ENCODE data around the gene SLC34A1. TPM values are rescaled to one million over a fixed set of nuclear protein-coding genes. Genes with fewer than 3 reads are reported as not detected.
A peak's percentile ranks its signal among the peaks of the same experiment; 100 is the strongest.

Gene SLC34A1
- total and polyA plus RNA-seq, 9 donors = not detected

GRCh38 chr5:177433658-177434217 lies 49.5 kb downstream of the SLC34A1 start:
- Histone ChIP-seq H3K27me3 (no peaks in the 10 kb centered on the region), H3K9me3 (no peaks in the 10 kb centered on the region), H3K36me3 (no peaks in the 10 kb centered on the region), H3K27ac (no peak overlapping the region), H3K4me3 (no peak overlapping the region), H3K4me1 (ENCODE audit: insufficient read depth) (no peaks in the 10 kb centered on the region)
- intact Hi-C loops (cut with DNase I) = no loop called here
- 88 to 92% (median 92%) methylated on average over 26 to 29 of the region's 29 CpGs for WGBS, 3 donors
- TF ChIP-seq EP300 (IDR thresholded peaks at IDR 0.05) = no peak
- TF ChIP-seq POLR2A (IDR thresholded peaks at IDR 0.05) = no peak
- no peak for DNase-seq

DNA sequence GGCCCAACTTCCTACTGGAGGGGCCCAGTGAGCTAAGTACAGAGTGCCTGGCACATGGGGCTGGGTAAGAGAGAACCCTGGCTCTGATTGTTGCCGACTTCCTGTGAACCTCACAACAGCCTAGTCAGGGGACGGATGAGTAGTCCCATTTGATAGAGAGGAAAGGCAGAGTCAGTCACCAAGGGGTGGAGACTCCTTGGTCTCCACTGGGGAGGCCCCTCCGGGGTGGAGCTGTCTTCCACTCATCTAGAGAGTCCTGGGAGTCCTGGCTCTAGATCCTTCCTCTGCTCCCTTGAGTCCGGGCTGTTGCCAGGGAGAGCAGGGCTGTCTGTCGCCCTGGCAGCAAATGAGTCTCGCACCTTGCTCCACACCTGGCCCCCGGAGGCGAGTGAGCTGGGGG lies 50.2 kb downstream of the SLC34A1 start:
- no peaks in the 10 kb centered on the region for H3K27me3 ChIP-seq
- TF ChIP-seq EP300 (IDR thresholded peaks at IDR 0.05) (no peak), CTCF (IDR thresholded peaks at IDR 0.05) (no peak), POLR2A (IDR thresholded peaks at IDR 0.05) (no peak)
- DNase-seq = no peak
- H3K4me1 ChIP-seq (ENCODE audit: insufficient read depth) = no peaks in the 10 kb centered on the region
- 83 to 91% (median 88%) methylated on average over 8 of the region's 8 CpGs for WGBS, 3 donors
- no peak overlapping the region for H3K4me3 ChIP-seq
- intact Hi-C loops (cut with DNase I) = no loop called here
- no peak overlapping the region for H3K27ac ChIP-seq
- no peaks in the 10 kb centered on the region for H3K36me3 ChIP-seq
- no peaks in the 10 kb centered on the region for H3K9me3 ChIP-seq

DNA sequence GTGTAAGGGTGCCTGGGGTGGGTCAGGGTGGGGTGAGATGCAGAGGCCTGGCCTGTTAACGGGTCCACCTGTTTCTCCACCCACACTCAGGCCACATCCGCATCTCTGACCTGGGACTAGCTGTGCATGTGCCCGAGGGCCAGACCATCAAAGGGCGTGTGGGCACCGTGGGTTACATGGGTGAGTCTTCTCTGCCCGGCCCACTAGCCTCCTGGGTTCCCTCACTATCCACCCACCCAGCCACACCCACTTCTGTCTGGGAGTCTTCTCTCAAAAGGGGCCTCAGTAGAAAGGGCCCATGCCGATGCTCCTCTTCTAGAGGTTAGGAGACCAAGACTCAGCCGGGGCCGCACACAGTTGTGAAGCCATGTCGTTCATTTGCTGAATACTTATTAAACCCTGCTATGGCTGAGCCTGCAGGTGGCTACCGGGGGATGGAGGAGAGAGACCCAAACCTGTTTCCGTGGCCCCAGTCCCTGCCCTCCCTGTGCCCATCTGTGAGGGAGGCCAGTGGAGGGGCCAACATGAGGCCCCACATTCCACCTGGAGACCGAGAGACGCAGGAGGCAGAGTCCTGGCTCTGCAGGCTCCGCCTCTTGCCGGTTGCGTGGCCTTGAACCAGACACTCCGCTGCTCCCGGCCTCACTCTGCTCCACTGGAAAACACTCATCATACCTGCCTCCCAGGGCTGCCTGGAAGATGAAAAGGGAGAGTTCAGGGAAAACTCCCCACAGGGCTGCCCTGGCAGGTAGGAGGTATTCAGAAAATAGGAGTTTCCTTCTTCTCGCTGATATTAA lies 50.9 kb downstream of the SLC34A1 start:
- Histone ChIP-seq H3K36me3 (no peaks in the 10 kb centered on the region), H3K4me1 (ENCODE audit: insufficient read depth) (no peaks in the 10 kb centered on the region), H3K27me3 (no peaks in the 10 kb centered on the region), H3K27ac (no peak overlapping the region), H3K9me3 (no peaks in the 10 kb centered on the region), H3K4me3 (no peak overlapping the region)
- no peak for TF ChIP-seq POLR2A (IDR thresholded peaks at IDR 0.05)
- no peak for TF ChIP-seq CTCF (IDR thresholded peaks at IDR 0.05)
- TF ChIP-seq EP300 (IDR thresholded peaks at IDR 0.05) = no peak
- no peak for DNase-seq
- 74 to 82% (median 76%) methylated on average over 20 of the region's 20 CpGs for WGBS, 3 donors
- intact Hi-C loops (cut with DNase I) = no loop called here

- Histone ChIP-seq H3K27me3 (no peaks in the 10 kb centered on the region), H3K4me3 (no peak overlapping the region), H3K36me3 (no peaks in the 10 kb centered on the region), H3K4me1 (ENCODE audit: insufficient read depth) (no peaks in the 10 kb centered on the region), H3K27ac (no peak overlapping the region), H3K9me3 (no peaks in the 10 kb centered on the region)
- intact Hi-C loops (cut with DNase I) = no loop called here
- 93 to 94% (median 94%) methylated on average over 37 of the region's 37 CpGs for WGBS, 3 donors
- TF ChIP-seq CTCF (IDR thresholded peaks at IDR 0.05) (no peak), EP300 (IDR thresholded peaks at IDR 0.05) (no peak), POLR2A (IDR thresholded peaks at IDR 0.05) (no peak)
- DNase-seq = peak in 1 of 5 donors; percentile 28
Observed at GRCh38 chr5:177435847-177436536, 51.8 kb downstream of the SLC34A1 start.
